ENCODE measurements around the gene AATK.

DNA sequence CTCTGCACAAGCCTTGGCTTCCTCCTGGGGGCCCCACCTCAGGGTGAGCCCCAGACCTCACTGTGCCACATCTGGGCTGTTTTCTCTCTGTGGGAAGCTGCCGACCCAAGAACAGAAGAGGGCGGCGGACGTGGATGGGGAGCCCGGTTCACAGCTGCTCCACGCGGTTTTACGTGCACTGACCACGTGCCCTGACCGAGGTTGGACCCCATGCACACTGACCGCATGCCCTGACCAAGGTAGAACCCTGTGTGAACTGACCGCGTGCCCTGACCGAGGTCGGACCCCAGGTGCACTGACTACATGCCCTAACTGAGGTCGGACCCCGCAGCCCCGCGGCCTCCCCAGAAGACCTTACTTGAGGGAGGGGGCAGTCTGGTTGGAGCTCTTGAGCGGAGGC, 37.1 kb upstream of the AATK start:
- TF ChIP-seq, protein P1, sequence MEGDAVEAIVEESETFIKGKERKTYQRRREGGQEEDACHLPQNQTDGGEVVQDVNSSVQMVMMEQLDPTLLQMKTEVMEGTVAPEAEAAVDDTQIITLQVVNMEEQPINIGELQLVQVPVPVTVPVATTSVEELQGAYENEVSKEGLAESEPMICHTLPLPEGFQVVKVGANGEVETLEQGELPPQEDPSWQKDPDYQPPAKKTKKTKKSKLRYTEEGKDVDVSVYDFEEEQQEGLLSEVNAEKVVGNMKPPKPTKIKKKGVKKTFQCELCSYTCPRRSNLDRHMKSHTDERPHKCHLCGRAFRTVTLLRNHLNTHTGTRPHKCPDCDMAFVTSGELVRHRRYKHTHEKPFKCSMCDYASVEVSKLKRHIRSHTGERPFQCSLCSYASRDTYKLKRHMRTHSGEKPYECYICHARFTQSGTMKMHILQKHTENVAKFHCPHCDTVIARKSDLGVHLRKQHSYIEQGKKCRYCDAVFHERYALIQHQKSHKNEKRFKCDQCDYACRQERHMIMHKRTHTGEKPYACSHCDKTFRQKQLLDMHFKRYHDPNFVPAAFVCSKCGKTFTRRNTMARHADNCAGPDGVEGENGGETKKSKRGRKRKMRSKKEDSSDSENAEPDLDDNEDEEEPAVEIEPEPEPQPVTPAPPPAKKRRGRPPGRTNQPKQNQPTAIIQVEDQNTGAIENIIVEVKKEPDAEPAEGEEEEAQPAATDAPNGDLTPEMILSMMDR (conservative IDR thresholded peaks at IDR 0.05): no peak
- TF ChIP-seq EZH2 (IDR thresholded peaks at IDR 0.05; ENCODE audit: low read depth): no peak
